DND-41 (cell line): ENCODE results near the gene NKX1-2.
"Not testable (repeated sequence)": the region's sequence is repeated elsewhere in the genome, so short reads cannot be mapped to it uniquely, and the experiment has no call there.

Source experiments
- EZH2 ChIP-seq: IDR thresholded peaks from 3 replicates; pipeline ENCODE4 v1.6.1; 2012; ENCODE audit warnings: borderline replicate concordance, low read depth, mild to moderate bottlenecking, moderate library complexity, low read length, inconsistent platforms; ENCODE audit not compliant: severe bottlenecking
- TF ChIP-seq, protein P1 (sequence below): IDR thresholded peaks from 2 replicates; pipeline ENCODE4 v1.5.1; 2012; ENCODE audit warnings: borderline replicate concordance, low read length, moderate library complexity, mild to moderate bottlenecking; ENCODE audit not compliant: poor library complexity, severe bottlenecking; ENCODE audit errors: extremely low read depth

- TF ChIP-seq, protein P1, sequence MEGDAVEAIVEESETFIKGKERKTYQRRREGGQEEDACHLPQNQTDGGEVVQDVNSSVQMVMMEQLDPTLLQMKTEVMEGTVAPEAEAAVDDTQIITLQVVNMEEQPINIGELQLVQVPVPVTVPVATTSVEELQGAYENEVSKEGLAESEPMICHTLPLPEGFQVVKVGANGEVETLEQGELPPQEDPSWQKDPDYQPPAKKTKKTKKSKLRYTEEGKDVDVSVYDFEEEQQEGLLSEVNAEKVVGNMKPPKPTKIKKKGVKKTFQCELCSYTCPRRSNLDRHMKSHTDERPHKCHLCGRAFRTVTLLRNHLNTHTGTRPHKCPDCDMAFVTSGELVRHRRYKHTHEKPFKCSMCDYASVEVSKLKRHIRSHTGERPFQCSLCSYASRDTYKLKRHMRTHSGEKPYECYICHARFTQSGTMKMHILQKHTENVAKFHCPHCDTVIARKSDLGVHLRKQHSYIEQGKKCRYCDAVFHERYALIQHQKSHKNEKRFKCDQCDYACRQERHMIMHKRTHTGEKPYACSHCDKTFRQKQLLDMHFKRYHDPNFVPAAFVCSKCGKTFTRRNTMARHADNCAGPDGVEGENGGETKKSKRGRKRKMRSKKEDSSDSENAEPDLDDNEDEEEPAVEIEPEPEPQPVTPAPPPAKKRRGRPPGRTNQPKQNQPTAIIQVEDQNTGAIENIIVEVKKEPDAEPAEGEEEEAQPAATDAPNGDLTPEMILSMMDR: not testable (repeated sequence)
- TF ChIP-seq EZH2: not testable (repeated sequence)
Observed at GRCh38 chr10:124435683-124436082, 14.2 kb downstream of the NKX1-2 start.
